WTC11 (cell line): Measurements from ENCODE around the gene TGM4. TPM values are rescaled to one million over a fixed set of nuclear protein-coding genes. Genes with fewer than 3 reads are reported as not detected.
A peak's percentile ranks its signal among the peaks of the same experiment; 100 is the strongest.

Source experiments
- ATAC-seq: fragments of 200-7000 bp; cut with Tn5 transposase; 2 replicates; pipeline ENCODE4 v1.10.0; 2021; ENCODE audit warnings: mild to moderate bottlenecking, moderate library complexity
- CTCF ChIA-PET: fragments of 300-600 bp; sonication (Branson Sonifier 250); formaldehyde crosslinking; loops from one replicate; lab custom pipeline; 2021; ENCODE audit warnings: antibody characterized with exemption; lab: Charles Lee
- POLR2A ChIA-PET: fragments of 350-600 bp; sonication (Branson Sonifier 250); formaldehyde crosslinking; loops from one replicate; lab custom pipeline; 2021; ENCODE audit warnings: antibody characterized with exemption; lab: Charles Lee
- DNase-seq: peaks from one replicate; pipeline ENCODE4 v3.0.0; 2021; ENCODE audit warnings: low spot score
- H3K27ac Mint-ChIP-seq: 2 replicates; pipeline ENCODE4 v1.8.0; 2021; ENCODE audit warnings: mixed read lengths
- H3K27me3 Mint-ChIP-seq: 2 replicates; pipeline ENCODE4 v1.8.0; 2021; ENCODE audit warnings: low read depth, mild to moderate bottlenecking, moderate library complexity, mixed read lengths
- H3K36me3 Mint-ChIP-seq: 2 replicates; pipeline ENCODE4 v1.8.0; 2021; ENCODE audit warnings: mixed read lengths
- H3K4me1 Mint-ChIP-seq: 2 replicates; pipeline ENCODE4 v1.8.0; 2022; ENCODE audit warnings: mixed read lengths
- H3K4me3 Mint-ChIP-seq: 2 replicates; pipeline ENCODE4 v1.8.0; 2021; ENCODE audit warnings: mild to moderate bottlenecking, moderate library complexity, mixed read lengths
- H3K9me3 Mint-ChIP-seq: 2 replicates; pipeline ENCODE4 v1.8.0; 2021; ENCODE audit warnings: mixed read lengths
- ELF4 ChIP-seq: sonication (generic); formaldehyde crosslinking; IDR thresholded peaks from 2 replicates; pipeline ENCODE4 v1.8.1; 2022; ENCODE audit warnings: low read depth, mild to moderate bottlenecking, moderate library complexity, missing genetic modification reagents
- EMX1 ChIP-seq: fragments of 250-450 bp; sonication (Bioruptor Pico); IDR thresholded peaks from 2 replicates; pipeline ENCODE4 v1.8.0; 2021; ENCODE audit warnings: mild to moderate bottlenecking
- ESRRA ChIP-seq: sonication (generic); formaldehyde crosslinking; IDR thresholded peaks from 2 replicates; pipeline ENCODE4 v1.8.1; 2022; ENCODE audit warnings: mild to moderate bottlenecking, missing genetic modification reagents, borderline replicate concordance
- ETV6 ChIP-seq: sonication (generic); formaldehyde crosslinking; IDR thresholded peaks from 2 replicates; pipeline ENCODE4 v1.8.1; 2022; ENCODE audit warnings: mild to moderate bottlenecking, missing genetic modification reagents
- MYBL2 ChIP-seq: sonication (generic); formaldehyde crosslinking; IDR thresholded peaks from 2 replicates; pipeline ENCODE4 v1.8.1; 2023; ENCODE audit warnings: mild to moderate bottlenecking, moderate library complexity, missing genetic modification reagents
- NFE2L1 ChIP-seq: sonication (generic); formaldehyde crosslinking; IDR thresholded peaks from 2 replicates; pipeline ENCODE4 v1.8.1; 2023; ENCODE audit warnings: missing genetic modification reagents
- RELA ChIP-seq: sonication (generic); formaldehyde crosslinking; IDR thresholded peaks from 2 replicates; pipeline ENCODE4 v1.8.1; 2022; ENCODE audit warnings: missing genetic modification reagents, mild to moderate bottlenecking, borderline replicate concordance
- SP1 ChIP-seq: sonication (generic); formaldehyde crosslinking; conservative IDR thresholded peaks from 2 replicates; pipeline ENCODE4 v1.8.1; 2022; ENCODE audit warnings: missing genetic modification reagents
- TEAD1 ChIP-seq: sonication (generic); formaldehyde crosslinking; IDR thresholded peaks from 2 replicates; pipeline ENCODE4 v1.8.0; 2022; ENCODE audit warnings: mild to moderate bottlenecking, missing genetic modification reagents
- ZBTB21 ChIP-seq: sonication (generic); formaldehyde crosslinking; IDR thresholded peaks from 2 replicates; pipeline ENCODE4 v1.8.1; 2023; ENCODE audit warnings: mild to moderate bottlenecking, missing genetic modification reagents, borderline replicate concordance
- ZNF121 ChIP-seq: sonication (generic); formaldehyde crosslinking; IDR thresholded peaks from 2 replicates; pipeline ENCODE4 v1.8.0; 2023; ENCODE audit warnings: missing genetic modification reagents
- ZNF138 ChIP-seq: sonication (generic); formaldehyde crosslinking; conservative IDR thresholded peaks from 2 replicates; pipeline ENCODE4 v1.8.1; 2022; ENCODE audit warnings: mild to moderate bottlenecking, moderate library complexity, missing genetic modification reagents
- ZNF416 ChIP-seq: fragments of 250-450 bp; sonication (Bioruptor Pico); IDR thresholded peaks from 2 replicates; pipeline ENCODE4 v1.9.0; 2021; ENCODE audit warnings: mild to moderate bottlenecking, inconsistent platforms
- total RNA-seq: library from RNA; stranded (reverse); gene quantifications from 3 replicates; pipeline ENCODE4 v1.2.3, GENCODE V29; 2021
- TF ChIP-seq, protein P1 (sequence below): fragments of 250-450 bp; sonication (Bioruptor Pico); conservative IDR thresholded peaks from 2 replicates; pipeline ENCODE4 v1.9.0; 2021; ENCODE audit warnings: mild to moderate bottlenecking
- TF ChIP-seq, protein P2 (sequence below): sonication (generic); formaldehyde crosslinking; IDR thresholded peaks from 2 replicates; pipeline ENCODE4 v1.8.1; 2023; ENCODE audit warnings: mild to moderate bottlenecking, missing genetic modification reagents, moderate library complexity
- TF ChIP-seq, protein P3 (sequence below): sonication (generic); formaldehyde crosslinking; IDR thresholded peaks from 2 replicates; pipeline ENCODE4 v1.8.1; 2022; ENCODE audit warnings: low read depth, missing genetic modification reagents, borderline replicate concordance
- TF ChIP-seq, protein P4 (sequence below): sonication (generic); formaldehyde crosslinking; IDR thresholded peaks from 2 replicates; pipeline ENCODE4 v1.8.1; 2023; ENCODE audit warnings: mild to moderate bottlenecking, missing genetic modification reagents
- TF ChIP-seq, protein P5 (sequence below): sonication (generic); formaldehyde crosslinking; IDR thresholded peaks from 2 replicates; pipeline ENCODE4 v1.8.1; 2022; ENCODE audit warnings: mild to moderate bottlenecking, missing genetic modification reagents, moderate library complexity, borderline replicate concordance
- TF ChIP-seq, protein P6 (sequence below): sonication (generic); formaldehyde crosslinking; IDR thresholded peaks from 2 replicates; pipeline ENCODE4 v1.8.1; 2022; ENCODE audit warnings: missing genetic modification reagents, borderline replicate concordance

Gene TGM4
- total RNA-seq, 1 experiment from 2014 or later: not detected

DNA sequence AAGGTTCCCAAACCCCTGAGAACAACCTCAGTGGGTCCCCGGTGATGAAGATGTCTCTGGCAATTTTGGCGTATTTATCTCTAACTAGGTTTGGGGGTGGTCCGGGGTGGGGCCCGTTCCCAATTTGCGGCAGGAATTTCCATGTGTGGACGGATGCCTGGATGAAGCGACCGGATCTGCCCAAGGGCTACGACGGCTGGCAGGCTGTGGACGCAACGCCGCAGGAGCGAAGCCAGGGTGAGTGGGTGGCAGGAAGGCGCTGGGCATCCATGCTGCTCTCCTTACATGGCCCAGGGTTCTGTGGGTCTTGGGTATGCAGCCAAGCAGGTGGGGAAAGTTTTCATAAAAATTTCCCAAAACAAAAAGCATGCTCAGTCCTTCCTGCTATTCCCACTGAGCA lies 29.3 kb downstream of the TGM4 start (continued):
- TF ChIP-seq, protein P1, sequence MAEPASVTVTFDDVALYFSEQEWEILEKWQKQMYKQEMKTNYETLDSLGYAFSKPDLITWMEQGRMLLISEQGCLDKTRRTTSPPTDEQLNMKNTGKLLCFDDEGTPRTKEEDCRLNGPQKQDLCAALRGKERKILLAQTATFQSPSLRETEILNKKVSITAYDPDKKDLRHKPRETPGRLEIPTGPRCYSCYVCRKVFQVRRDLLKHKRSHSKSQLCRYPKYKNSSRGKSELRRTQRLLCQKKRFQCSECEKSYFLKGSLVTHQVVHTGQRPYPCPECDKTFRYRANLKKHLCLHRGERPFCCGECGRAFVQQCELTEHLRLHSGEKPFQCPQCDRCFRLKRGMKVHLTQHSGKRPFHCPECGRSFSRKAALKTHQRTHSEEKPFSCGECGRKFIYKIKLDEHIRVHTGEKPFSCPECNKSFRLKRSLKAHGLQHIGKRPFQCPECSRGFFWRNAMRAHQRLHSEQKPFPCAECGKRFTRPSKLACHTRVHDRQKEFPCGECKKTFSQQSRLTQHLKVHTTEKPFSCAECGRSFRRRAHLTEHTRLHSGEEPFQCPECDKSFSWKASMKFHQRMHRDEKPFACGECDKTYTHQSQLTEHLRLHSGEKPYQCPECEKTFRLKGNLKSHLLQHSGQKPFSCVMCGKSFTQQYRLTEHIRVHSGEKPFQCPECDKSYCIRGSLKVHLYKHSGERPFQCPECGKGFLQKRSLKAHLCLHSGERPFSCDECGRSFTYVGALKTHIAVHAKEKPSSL (CRISPR knock-in tag): no peak
- TF ChIP-seq, protein P2, sequence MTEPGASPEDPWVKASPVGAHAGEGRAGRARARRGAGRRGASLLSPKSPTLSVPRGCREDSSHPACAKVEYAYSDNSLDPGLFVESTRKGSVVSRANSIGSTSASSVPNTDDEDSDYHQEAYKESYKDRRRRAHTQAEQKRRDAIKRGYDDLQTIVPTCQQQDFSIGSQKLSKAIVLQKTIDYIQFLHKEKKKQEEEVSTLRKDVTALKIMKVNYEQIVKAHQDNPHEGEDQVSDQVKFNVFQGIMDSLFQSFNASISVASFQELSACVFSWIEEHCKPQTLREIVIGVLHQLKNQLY (CRISPR knock-in tag): no peak
- TF ChIP-seq ELF4 (CRISPR knock-in tag) (no peak), SP1 (CRISPR knock-in tag) (no peak), ZNF138 (CRISPR knock-in tag) (no peak)
- TF ChIP-seq, all 79 proteins: peak for 0

DNA sequence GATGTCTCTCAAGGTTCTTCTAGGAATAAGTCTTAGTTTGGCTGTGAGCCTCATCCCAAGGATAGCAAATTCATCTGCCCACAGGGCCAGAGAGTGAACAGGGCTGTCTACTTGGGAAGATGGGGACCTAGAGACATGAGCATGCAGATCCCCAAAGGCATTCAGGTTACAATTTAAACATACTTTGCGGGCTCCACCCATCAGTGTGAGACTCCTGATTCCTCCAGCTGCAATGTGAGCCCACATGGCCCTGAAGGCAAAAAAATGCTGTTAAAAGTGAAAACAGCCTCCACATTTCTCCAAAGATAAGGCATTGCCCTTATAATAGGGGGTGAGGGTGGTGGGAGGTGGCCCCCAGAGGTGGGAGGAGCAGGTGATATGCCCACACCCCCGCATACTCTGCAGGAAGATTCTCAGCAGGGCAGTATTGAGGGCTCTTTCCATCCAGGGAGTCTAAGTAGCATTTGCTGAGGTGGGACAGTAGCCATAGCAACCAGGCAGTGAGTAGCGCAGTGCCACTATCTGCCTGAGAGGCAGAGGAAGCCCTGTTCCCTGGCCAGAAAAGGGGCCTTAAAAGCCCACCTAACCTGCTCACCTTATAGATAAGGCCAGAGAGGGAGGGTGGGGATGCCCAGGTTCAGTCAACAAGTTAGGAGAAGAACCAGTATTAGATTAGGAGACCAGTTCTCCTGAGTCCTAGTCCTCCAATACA lies 31.2 kb downstream of the TGM4 start:
- DNase-seq: no peak
- peaks cover 25% of the 10 kb centered on the region for H3K9me3 Mint-ChIP-seq
- no peak overlapping the region for H3K4me3 Mint-ChIP-seq
- peaks cover 17% of the 10 kb centered on the region for H3K27me3 Mint-ChIP-seq
- no peaks in the 10 kb centered on the region for H3K36me3 Mint-ChIP-seq
- CTCF ChIA-PET: interaction anchor here (1.1 kb wide), 1 partner anchor 9 kb away, joined by 3 read pairs; no protein-coding TSS in a partner anchor
- no peaks in the 10 kb centered on the region for H3K4me1 Mint-ChIP-seq
- no peak overlapping the region for H3K27ac Mint-ChIP-seq
- POLR2A ChIA-PET: no interaction called here
- TF ChIP-seq TEAD1 (CRISPR knock-in tag) (no peak), EMX1 (CRISPR knock-in tag) (no peak), ZNF416 (CRISPR knock-in tag) (no peak), ZBTB21 (no peak), ETV6 (no peak), ESRRA (no peak), SP1 (CRISPR knock-in tag) (no peak), RELA (CRISPR knock-in tag) (no peak), NFE2L1 (CRISPR knock-in tag) (no peak), ZNF121 (CRISPR knock-in tag) (no peak)
- TF ChIP-seq, protein P3, sequence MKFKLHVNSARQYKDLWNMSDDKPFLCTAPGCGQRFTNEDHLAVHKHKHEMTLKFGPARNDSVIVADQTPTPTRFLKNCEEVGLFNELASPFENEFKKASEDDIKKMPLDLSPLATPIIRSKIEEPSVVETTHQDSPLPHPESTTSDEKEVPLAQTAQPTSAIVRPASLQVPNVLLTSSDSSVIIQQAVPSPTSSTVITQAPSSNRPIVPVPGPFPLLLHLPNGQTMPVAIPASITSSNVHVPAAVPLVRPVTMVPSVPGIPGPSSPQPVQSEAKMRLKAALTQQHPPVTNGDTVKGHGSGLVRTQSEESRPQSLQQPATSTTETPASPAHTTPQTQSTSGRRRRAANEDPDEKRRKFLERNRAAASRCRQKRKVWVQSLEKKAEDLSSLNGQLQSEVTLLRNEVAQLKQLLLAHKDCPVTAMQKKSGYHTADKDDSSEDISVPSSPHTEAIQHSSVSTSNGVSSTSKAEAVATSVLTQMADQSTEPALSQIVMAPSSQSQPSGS: no peak
- TF ChIP-seq, protein P4, sequence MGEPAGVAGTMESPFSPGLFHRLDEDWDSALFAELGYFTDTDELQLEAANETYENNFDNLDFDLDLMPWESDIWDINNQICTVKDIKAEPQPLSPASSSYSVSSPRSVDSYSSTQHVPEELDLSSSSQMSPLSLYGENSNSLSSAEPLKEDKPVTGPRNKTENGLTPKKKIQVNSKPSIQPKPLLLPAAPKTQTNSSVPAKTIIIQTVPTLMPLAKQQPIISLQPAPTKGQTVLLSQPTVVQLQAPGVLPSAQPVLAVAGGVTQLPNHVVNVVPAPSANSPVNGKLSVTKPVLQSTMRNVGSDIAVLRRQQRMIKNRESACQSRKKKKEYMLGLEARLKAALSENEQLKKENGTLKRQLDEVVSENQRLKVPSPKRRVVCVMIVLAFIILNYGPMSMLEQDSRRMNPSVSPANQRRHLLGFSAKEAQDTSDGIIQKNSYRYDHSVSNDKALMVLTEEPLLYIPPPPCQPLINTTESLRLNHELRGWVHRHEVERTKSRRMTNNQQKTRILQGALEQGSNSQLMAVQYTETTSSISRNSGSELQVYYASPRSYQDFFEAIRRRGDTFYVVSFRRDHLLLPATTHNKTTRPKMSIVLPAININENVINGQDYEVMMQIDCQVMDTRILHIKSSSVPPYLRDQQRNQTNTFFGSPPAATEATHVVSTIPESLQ (CRISPR knock-in tag): no peak
- peak; percentile 70; the same call in 1 of the 2 replicates for ATAC-seq

DNA sequence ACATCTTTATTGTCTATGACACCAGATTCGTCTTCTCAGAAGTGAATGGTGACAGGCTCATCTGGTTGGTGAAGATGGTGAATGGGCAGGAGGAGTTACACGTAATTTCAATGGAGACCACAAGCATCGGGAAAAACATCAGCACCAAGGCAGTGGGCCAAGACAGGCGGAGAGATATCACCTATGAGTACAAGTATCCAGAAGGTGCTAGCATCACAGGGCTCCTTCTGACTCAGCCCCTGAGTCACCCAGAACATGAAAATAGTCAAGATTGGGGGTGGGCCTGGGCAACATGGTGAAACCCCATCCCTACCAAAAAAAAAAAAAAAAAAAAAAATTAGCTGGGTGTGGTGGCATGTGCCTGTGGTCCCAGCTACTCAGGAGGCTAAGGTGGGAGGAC lies 32.6 kb downstream of the TGM4 start:
- H3K27ac Mint-ChIP-seq: no peak overlapping the region
- ChIA-PET CTCF (no interaction called here), POLR2A (interaction anchor here (0.6 kb wide), 1 partner anchor 434 kb away, joined by 4 read pairs; no protein-coding TSS in a partner anchor)
- H3K36me3 Mint-ChIP-seq: no peaks in the 10 kb centered on the region
- H3K27me3 Mint-ChIP-seq: peaks cover 14% of the 10 kb centered on the region
- TF ChIP-seq, protein P5, sequence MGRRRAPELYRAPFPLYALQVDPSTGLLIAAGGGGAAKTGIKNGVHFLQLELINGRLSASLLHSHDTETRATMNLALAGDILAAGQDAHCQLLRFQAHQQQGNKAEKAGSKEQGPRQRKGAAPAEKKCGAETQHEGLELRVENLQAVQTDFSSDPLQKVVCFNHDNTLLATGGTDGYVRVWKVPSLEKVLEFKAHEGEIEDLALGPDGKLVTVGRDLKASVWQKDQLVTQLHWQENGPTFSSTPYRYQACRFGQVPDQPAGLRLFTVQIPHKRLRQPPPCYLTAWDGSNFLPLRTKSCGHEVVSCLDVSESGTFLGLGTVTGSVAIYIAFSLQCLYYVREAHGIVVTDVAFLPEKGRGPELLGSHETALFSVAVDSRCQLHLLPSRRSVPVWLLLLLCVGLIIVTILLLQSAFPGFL: no peak
- no peak for TF ChIP-seq MYBL2 (CRISPR knock-in tag)
- TF ChIP-seq, protein P6, sequence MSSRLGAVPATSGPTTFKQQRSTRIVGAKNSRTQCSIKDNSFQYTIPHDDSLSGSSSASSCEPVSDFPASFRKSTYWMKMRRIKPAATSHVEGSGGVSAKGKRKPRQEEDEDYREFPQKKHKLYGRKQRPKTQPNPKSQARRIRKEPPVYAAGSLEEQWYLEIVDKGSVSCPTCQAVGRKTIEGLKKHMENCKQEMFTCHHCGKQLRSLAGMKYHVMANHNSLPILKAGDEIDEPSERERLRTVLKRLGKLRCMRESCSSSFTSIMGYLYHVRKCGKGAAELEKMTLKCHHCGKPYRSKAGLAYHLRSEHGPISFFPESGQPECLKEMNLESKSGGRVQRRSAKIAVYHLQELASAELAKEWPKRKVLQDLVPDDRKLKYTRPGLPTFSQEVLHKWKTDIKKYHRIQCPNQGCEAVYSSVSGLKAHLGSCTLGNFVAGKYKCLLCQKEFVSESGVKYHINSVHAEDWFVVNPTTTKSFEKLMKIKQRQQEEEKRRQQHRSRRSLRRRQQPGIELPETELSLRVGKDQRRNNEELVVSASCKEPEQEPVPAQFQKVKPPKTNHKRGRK: no peak
- H3K4me3 Mint-ChIP-seq: no peak overlapping the region
- peaks cover 25% of the 10 kb centered on the region for H3K9me3 Mint-ChIP-seq
- no peaks in the 10 kb centered on the region for H3K4me1 Mint-ChIP-seq
- no peak for DNase-seq
- no peak for ATAC-seq
